ENCODE measurements around the gene MLLT10. TPM values are rescaled to one million over a fixed set of nuclear protein-coding genes. Genes with fewer than 3 reads are reported as not detected.

The MLLT10 gene
- total RNA-seq, 1 experiment from 2014 or later, result 48.4 TPM

DNA sequence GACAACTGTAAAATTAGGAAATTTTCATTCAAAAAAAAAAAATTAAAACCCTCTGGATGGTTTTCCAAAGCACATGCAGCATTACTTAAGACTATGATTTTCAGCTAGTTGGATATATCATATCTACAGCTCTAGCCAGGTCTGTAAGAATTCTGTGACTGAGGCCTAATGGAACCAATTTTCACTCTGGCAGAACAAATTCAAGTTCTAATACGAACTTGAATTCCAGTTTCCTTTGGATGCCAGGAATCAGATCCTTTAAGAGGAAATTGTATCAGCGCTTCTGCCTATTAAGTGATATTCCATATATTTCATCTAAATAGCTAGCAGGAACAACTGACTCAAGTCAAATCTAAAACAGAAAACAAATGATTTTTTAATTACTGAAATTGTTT is 43.3 kb upstream of the MLLT10 start:
- ChIA-PET POLR2A (ENCODE audit: unreplicated experiment) (no interaction called here), CTCF (no interaction called here)
- H3K9me2 ChIP-seq (ENCODE audit: insufficient read depth), result no peaks in the 10 kb centered on the region
- no peaks in the 10 kb centered on the region for H3K4me1 ChIP-seq (replicated peaks; ENCODE audit: insufficient read depth)
- no peak for TF ChIP-seq EZH2 (IDR thresholded peaks at IDR 0.05; ENCODE audit: low read depth)
- TF ChIP-seq, protein P1, sequence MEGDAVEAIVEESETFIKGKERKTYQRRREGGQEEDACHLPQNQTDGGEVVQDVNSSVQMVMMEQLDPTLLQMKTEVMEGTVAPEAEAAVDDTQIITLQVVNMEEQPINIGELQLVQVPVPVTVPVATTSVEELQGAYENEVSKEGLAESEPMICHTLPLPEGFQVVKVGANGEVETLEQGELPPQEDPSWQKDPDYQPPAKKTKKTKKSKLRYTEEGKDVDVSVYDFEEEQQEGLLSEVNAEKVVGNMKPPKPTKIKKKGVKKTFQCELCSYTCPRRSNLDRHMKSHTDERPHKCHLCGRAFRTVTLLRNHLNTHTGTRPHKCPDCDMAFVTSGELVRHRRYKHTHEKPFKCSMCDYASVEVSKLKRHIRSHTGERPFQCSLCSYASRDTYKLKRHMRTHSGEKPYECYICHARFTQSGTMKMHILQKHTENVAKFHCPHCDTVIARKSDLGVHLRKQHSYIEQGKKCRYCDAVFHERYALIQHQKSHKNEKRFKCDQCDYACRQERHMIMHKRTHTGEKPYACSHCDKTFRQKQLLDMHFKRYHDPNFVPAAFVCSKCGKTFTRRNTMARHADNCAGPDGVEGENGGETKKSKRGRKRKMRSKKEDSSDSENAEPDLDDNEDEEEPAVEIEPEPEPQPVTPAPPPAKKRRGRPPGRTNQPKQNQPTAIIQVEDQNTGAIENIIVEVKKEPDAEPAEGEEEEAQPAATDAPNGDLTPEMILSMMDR (conservative IDR thresholded peaks at IDR 0.05), result no peak
- no peak overlapping the region for H2AFZ ChIP-seq
- BruUV-seq (replicated peaks), result no TSS peak
- no peak overlapping the region for H3K27ac ChIP-seq
- no peak overlapping the region for H3K4me2 ChIP-seq
- no peaks in the 10 kb centered on the region for H4K20me1 ChIP-seq (ENCODE audit: insufficient read depth)
- no peaks in the 10 kb centered on the region for H3K36me3 ChIP-seq (ENCODE audit: low read depth)
- no peak overlapping the region for H3K4me3 ChIP-seq
- H3K9me3 ChIP-seq (ENCODE audit: insufficient read depth, low read depth), result no peaks in the 10 kb centered on the region
- no peaks in the 10 kb centered on the region for H3K27me3 ChIP-seq (ENCODE audit: insufficient read depth, low read depth)
- intact Hi-C loops (cut with micrococcal nuclease; ENCODE audit: unreplicated experiment), result loop anchor here (2.0 to 10.0 kb wide), 2 partner anchors 66 to 406 kb away; no protein-coding TSS in a partner anchor
- no peak for DNase-seq
- H3F3A ChIP-seq (ENCODE audit: insufficient read depth, low read depth), result no peaks in the 10 kb centered on the region
- H3K79me2 ChIP-seq (ENCODE audit: low read depth), result no peaks in the 10 kb centered on the region

DNA sequence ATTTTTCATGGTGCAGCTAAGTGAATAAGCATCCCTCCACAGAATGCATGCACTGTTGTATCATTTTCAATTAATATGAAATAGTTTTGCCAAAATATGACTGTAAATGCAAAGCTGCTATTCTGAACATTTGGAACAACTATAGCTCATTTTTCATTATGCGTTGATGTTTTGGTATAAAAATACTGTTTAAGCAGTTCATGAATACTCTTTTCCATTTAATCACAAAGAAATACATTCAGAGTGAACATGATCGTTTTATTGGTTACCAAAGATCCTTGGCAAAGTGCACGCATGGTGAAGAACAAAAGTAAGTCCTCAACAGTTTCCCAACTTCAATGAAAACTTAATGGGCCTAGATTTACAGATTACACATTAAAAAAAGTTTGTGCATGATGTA is 41.6 kb upstream of the MLLT10 start:
- no peaks in the 10 kb centered on the region for H3K79me2 ChIP-seq (ENCODE audit: low read depth)
- no peaks in the 10 kb centered on the region for H3K9me2 ChIP-seq (ENCODE audit: insufficient read depth)
- H2AFZ ChIP-seq, result no peak overlapping the region
- no peaks in the 10 kb centered on the region for H3K9me3 ChIP-seq (ENCODE audit: insufficient read depth, low read depth)
- H4K20me1 ChIP-seq (ENCODE audit: insufficient read depth), result no peaks in the 10 kb centered on the region
- no peaks in the 10 kb centered on the region for H3K27me3 ChIP-seq (ENCODE audit: insufficient read depth, low read depth)
- intact Hi-C loops (cut with micrococcal nuclease; ENCODE audit: unreplicated experiment), result loop anchor here (10.0 kb wide), 1 partner anchor 408 kb away; no protein-coding TSS in a partner anchor
- no peak overlapping the region for H3K4me3 ChIP-seq
- POLR2A ChIA-PET (ENCODE audit: unreplicated experiment), result no interaction called here
- no peak overlapping the region for H3K4me2 ChIP-seq
- BruUV-seq (replicated peaks), result no TSS peak
- no peak overlapping the region for H3K27ac ChIP-seq
- H3K36me3 ChIP-seq (ENCODE audit: low read depth), result no peaks in the 10 kb centered on the region
- CTCF ChIA-PET, result no interaction called here
- H3F3A ChIP-seq (ENCODE audit: insufficient read depth, low read depth), result no peaks in the 10 kb centered on the region
- TF ChIP-seq, protein P1 (conservative IDR thresholded peaks at IDR 0.05), result no peak
- peaks cover under 1% of the 10 kb centered on the region; the same call in 1 of the 2 replicates for H3K4me1 ChIP-seq (replicated peaks; ENCODE audit: insufficient read depth)
- no peak for DNase-seq

DNA sequence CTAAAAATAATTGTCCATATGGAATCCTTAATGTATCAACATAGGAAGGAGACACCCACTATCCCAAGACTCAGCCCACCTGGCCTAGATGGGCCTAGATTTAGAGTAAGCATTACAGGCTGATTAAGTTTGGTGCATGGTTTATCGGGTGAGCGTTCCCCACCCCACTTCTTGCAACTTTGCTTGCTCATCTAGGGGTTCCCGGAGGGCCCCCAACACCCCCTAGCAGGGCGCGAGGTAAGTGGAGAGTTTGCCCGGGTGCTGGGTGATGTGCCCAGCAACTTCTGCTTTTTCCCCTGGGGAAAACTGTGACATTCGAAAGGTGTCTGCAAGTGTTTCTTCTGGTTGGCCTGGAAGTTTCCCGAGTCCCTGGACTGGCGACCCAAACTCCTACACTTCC is 40.2 kb upstream of the MLLT10 start:
- Histone ChIP-seq H3K9me3 (ENCODE audit: insufficient read depth, low read depth) (no peaks in the 10 kb centered on the region), H3K27me3 (ENCODE audit: insufficient read depth, low read depth) (no peaks in the 10 kb centered on the region), H3K36me3 (ENCODE audit: low read depth) (no peaks in the 10 kb centered on the region), H3K4me3 (no peak overlapping the region), H3K27ac (no peak overlapping the region), H3K4me2 (0 out of 2 replicates have a peak overlapping the region, but pooled peaks have one; percentile 96), H3K9me2 (ENCODE audit: insufficient read depth) (no peaks in the 10 kb centered on the region), H2AFZ (no peak overlapping the region), H3K4me1 (replicated peaks; ENCODE audit: insufficient read depth) (peaks cover 6% of the 10 kb centered on the region), H4K20me1 (ENCODE audit: insufficient read depth) (no peaks in the 10 kb centered on the region), H3F3A (ENCODE audit: insufficient read depth, low read depth) (no peaks in the 10 kb centered on the region), H3K79me2 (ENCODE audit: low read depth) (no peaks in the 10 kb centered on the region)
- CTCF ChIA-PET, result interaction anchor here (0.6 kb wide), 1 partner anchor 164 kb away, joined by 3 read pairs; no protein-coding TSS in a partner anchor
- POLR2A ChIA-PET (ENCODE audit: unreplicated experiment), result interaction anchor here (0.7 kb wide), 1 partner anchor 206 kb away, joined by 3 read pairs; no protein-coding TSS in a partner anchor
- TF ChIP-seq EZH2 (IDR thresholded peaks at IDR 0.05; ENCODE audit: low read depth), result no peak
- TF ChIP-seq, protein P1 (conservative IDR thresholded peaks at IDR 0.05), result no peak
- no TSS peak for BruUV-seq (replicated peaks)
- no peak for DNase-seq
- intact Hi-C loops (cut with micrococcal nuclease; ENCODE audit: unreplicated experiment), result loop anchor here (10.0 kb wide), 1 partner anchor 409 kb away; no protein-coding TSS in a partner anchor

Measured in PC-9 (cell line).